WERI-Rb-1 (cell line): ENCODE data around the gene FAR1.

Experiments
- DNase-seq: peaks from one replicate; pipeline ENCODE4 v3.0.0-alpha.2; 2020
- H3K27ac ChIP-seq: fragments of 250-450 bp; sonication (Bioruptor Pico); 2 replicates; pipeline ENCODE4 v1.5.1; 2020; ENCODE audit warnings: mild to moderate bottlenecking, moderate library complexity
- H3K27me3 ChIP-seq: fragments of 250-450 bp; sonication (Bioruptor Pico); 2 replicates; pipeline ENCODE4 v1.5.1; 2021; ENCODE audit warnings: mild to moderate bottlenecking, low read depth, moderate library complexity; ENCODE audit not compliant: insufficient read depth, severe bottlenecking
- H3K36me3 ChIP-seq: fragments of 250-450 bp; sonication (Bioruptor Pico); 2 replicates; pipeline ENCODE4 v1.5.1; 2020; ENCODE audit warnings: mild to moderate bottlenecking, moderate library complexity
- H3K4me3 ChIP-seq: 2 replicates; pipeline ENCODE4 v1.5.1; 2011; ENCODE audit warnings: low read depth, mild to moderate bottlenecking, control low read depth, low read length
- H3K9me3 ChIP-seq: fragments of 250-450 bp; sonication (Bioruptor Pico); 2 replicates; pipeline ENCODE4 v1.5.1; 2021; ENCODE audit warnings: mild to moderate bottlenecking, moderate library complexity; ENCODE audit not compliant: severe bottlenecking
- TF ChIP-seq, protein P1 (sequence below): IDR thresholded peaks from 2 replicates; pipeline ENCODE4 v1.5.1; 2011; ENCODE audit warnings: low read depth, mild to moderate bottlenecking, control low read depth, inconsistent platforms, low read length

The FAR1 gene

GRCh38 chr11:13685461-13686108 lies 17.1 kb downstream of the FAR1 start:
- no peaks in the 10 kb centered on the region for H3K27me3 ChIP-seq
- TF ChIP-seq, protein P1, sequence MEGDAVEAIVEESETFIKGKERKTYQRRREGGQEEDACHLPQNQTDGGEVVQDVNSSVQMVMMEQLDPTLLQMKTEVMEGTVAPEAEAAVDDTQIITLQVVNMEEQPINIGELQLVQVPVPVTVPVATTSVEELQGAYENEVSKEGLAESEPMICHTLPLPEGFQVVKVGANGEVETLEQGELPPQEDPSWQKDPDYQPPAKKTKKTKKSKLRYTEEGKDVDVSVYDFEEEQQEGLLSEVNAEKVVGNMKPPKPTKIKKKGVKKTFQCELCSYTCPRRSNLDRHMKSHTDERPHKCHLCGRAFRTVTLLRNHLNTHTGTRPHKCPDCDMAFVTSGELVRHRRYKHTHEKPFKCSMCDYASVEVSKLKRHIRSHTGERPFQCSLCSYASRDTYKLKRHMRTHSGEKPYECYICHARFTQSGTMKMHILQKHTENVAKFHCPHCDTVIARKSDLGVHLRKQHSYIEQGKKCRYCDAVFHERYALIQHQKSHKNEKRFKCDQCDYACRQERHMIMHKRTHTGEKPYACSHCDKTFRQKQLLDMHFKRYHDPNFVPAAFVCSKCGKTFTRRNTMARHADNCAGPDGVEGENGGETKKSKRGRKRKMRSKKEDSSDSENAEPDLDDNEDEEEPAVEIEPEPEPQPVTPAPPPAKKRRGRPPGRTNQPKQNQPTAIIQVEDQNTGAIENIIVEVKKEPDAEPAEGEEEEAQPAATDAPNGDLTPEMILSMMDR = no peak
- DNase-seq = no peak

GRCh38 chr11:13686776-13687175 lies 18.3 kb downstream of the FAR1 start:
- Histone ChIP-seq H3K36me3 (peaks cover 3% of the 10 kb centered on the region; the same call in 1 of the 2 replicates), H3K27ac (no peak overlapping the region), H3K4me3 (no peak overlapping the region), H3K9me3 (no peaks in the 10 kb centered on the region), H3K27me3 (no peaks in the 10 kb centered on the region)
- DNase-seq = no peak
- TF ChIP-seq, protein P1 = no peak

More at GRCh38 chr11:13685461-13686108, 17.1 kb downstream of the FAR1 start:
- Histone ChIP-seq H3K9me3 (no peaks in the 10 kb centered on the region), H3K36me3 (peaks cover 3% of the 10 kb centered on the region; the same call in 1 of the 2 replicates), H3K4me3 (no peak overlapping the region), H3K27ac (no peak overlapping the region)

- DNase-seq = no peak
- TF ChIP-seq, protein P1 = no peak
- Histone ChIP-seq H3K27ac (no peak overlapping the region), H3K9me3 (no peaks in the 10 kb centered on the region), H3K4me3 (no peak overlapping the region), H3K27me3 (no peaks in the 10 kb centered on the region), H3K36me3 (peaks cover 3% of the 10 kb centered on the region; the same call in 1 of the 2 replicates)
Measured at GRCh38 chr11:13687271-13687670, 18.8 kb downstream of the FAR1 start.

GRCh38 chr11:13691286-13691899 lies 22.9 kb downstream of the FAR1 start:
- Histone ChIP-seq H3K27ac (no peak overlapping the region), H3K27me3 (no peaks in the 10 kb centered on the region), H3K4me3 (no peak overlapping the region), H3K9me3 (no peaks in the 10 kb centered on the region), H3K36me3 (peaks cover 19% of the 10 kb centered on the region)
- DNase-seq = no peak
- TF ChIP-seq, protein P1 = no peak

DNA sequence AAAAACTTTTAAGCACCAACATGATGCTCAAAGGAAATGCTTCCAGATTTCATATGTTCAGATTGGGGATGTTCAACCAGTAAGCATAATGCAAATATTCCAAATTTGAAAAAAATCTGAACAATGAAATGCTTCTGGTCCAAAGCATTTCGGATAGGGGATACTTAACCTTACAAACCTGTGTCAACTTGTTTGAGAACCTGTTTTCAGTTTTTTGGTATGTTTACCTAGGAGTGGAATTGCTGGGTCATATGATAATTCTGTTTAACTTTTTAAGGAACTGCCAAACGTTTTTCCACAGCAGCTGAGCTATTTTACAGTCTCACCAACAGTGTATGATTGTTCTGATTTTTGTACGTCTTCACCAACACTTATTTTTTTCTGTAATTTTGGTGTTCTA lies 23.7 kb downstream of the FAR1 start:
- Histone ChIP-seq H3K27me3 (no peaks in the 10 kb centered on the region), H3K36me3 (peaks cover 26% of the 10 kb centered on the region), H3K27ac (no peak overlapping the region), H3K4me3 (no peak overlapping the region), H3K9me3 (no peaks in the 10 kb centered on the region)
- TF ChIP-seq, protein P1 = no peak
- DNase-seq = no peak
